WTC11 (cell line): ENCODE results near the gene PCSK5.

Experiments
- CTCF ChIP-seq: fragments of 200-600 bp; IDR thresholded peaks from 2 replicates; pipeline ENCODE4 v1.8.0; 2022; ENCODE audit warnings: antibody characterized with exemption
- SMAD3 ChIP-seq: sonication (generic); formaldehyde crosslinking; IDR thresholded peaks from 2 replicates; pipeline ENCODE4 v1.8.0; 2022; ENCODE audit warnings: missing genetic modification reagents, mild to moderate bottlenecking, borderline replicate concordance
- TF ChIP-seq, protein P1 (sequence below): sonication (generic); formaldehyde crosslinking; IDR thresholded peaks from 2 replicates; pipeline ENCODE4 v1.8.1; 2023; ENCODE audit warnings: mild to moderate bottlenecking, missing genetic modification reagents, moderate library complexity
- TF ChIP-seq, protein P2 (sequence below): sonication (generic); formaldehyde crosslinking; IDR thresholded peaks from 2 replicates; pipeline ENCODE4 v1.8.0; 2022; ENCODE audit warnings: mild to moderate bottlenecking, missing genetic modification reagents

DNA sequence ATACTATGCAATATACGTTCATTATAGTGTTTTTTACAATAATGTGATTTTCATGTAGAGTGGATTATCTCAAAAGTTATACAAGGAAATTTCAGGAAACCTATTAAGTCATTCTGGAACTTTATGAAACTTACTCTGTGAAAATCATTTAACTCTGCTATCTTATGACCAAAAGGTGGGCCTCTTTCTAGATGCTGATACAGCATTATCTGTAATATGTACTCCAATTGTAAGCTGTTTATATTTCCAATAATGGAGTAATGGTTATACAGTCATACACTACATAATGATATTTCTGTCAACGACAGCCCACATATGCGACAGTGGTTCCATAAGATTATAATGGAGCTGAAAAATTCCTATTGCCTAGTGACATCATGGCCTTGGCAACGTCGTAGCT is 18.8 kb upstream of the PCSK5 start:
- TF ChIP-seq, protein P1, sequence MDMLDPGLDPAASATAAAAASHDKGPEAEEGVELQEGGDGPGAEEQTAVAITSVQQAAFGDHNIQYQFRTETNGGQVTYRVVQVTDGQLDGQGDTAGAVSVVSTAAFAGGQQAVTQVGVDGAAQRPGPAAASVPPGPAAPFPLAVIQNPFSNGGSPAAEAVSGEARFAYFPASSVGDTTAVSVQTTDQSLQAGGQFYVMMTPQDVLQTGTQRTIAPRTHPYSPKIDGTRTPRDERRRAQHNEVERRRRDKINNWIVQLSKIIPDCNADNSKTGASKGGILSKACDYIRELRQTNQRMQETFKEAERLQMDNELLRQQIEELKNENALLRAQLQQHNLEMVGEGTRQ (CRISPR knock-in tag), result no peak
- TF ChIP-seq CTCF, result no peak
- TF ChIP-seq, protein P2, sequence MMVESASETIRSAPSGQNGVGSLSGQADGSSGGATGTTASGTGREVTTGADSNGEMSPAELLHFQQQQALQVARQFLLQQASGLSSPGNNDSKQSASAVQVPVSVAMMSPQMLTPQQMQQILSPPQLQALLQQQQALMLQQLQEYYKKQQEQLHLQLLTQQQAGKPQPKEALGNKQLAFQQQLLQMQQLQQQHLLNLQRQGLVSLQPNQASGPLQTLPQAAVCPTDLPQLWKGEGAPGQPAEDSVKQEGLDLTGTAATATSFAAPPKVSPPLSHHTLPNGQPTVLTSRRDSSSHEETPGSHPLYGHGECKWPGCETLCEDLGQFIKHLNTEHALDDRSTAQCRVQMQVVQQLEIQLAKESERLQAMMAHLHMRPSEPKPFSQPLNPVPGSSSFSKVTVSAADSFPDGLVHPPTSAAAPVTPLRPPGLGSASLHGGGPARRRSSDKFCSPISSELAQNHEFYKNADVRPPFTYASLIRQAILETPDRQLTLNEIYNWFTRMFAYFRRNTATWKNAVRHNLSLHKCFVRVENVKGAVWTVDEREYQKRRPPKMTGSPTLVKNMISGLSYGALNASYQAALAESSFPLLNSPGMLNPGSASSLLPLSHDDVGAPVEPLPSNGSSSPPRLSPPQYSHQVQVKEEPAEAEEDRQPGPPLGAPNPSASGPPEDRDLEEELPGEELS, result no peak
- no peak for TF ChIP-seq SMAD3 (CRISPR knock-in tag)
